SK-N-SH (cell line): ENCODE data around the gene CDH15.

Source experiments
- CTCF ChIP-seq: fragments of 200-600 bp; sonication (generic); IDR thresholded peaks from 2 replicates; pipeline ENCODE4 v1.6.1; 2017; ENCODE audit warnings: antibody characterized with exemption, mild to moderate bottlenecking, moderate library complexity
- EP300 ChIP-seq, 2 experiments: IDR thresholded peaks; 2 replicates each; pipeline versions ENCODE4 v1.4.0 to v1.6.1; 2012; ENCODE audit warnings: borderline replicate concordance in 1 of 2, low read depth in 1 of 2, low read length in 1 of 2
- EZH2phosphoT487 ChIP-seq: fragments of 200-600 bp; sonication (generic); IDR thresholded peaks from 2 replicates; pipeline ENCODE4 v1.6.1; 2017; ENCODE audit warnings: low read depth, mixed run types, mild to moderate bottlenecking, antibody characterized with exemption, moderate library complexity, borderline replicate concordance
- FOSL2 ChIP-seq: IDR thresholded peaks from 2 replicates; pipeline ENCODE4 v1.4.0; 2012; ENCODE audit warnings: low read depth, mild to moderate bottlenecking, moderate library complexity, borderline replicate concordance
- FOXM1 ChIP-seq: IDR thresholded peaks from 2 replicates; pipeline ENCODE4 v1.4.0; 2012; ENCODE audit warnings: low read depth, mild to moderate bottlenecking
- GABPA ChIP-seq: IDR thresholded peaks from 2 replicates; pipeline ENCODE4 v1.4.0; 2012; ENCODE audit warnings: low read depth, mild to moderate bottlenecking
- MEF2A ChIP-seq: IDR thresholded peaks from 2 replicates; pipeline ENCODE4 v1.4.0; 2012; ENCODE audit warnings: low read depth, borderline replicate concordance
- NFIC ChIP-seq: IDR thresholded peaks from 2 replicates; pipeline ENCODE4 v1.4.0; 2012; ENCODE audit warnings: borderline replicate concordance
- NRF1 ChIP-seq: IDR thresholded peaks from 2 replicates; pipeline ENCODE4 v1.6.1; 2012; ENCODE audit warnings: low read depth, mild to moderate bottlenecking, low read length
- RAD21 ChIP-seq: IDR thresholded peaks from 2 replicates; pipeline ENCODE4 v1.6.1; 2012; ENCODE audit warnings: mild to moderate bottlenecking, low read length
- TEAD4 ChIP-seq: IDR thresholded peaks from 2 replicates; pipeline ENCODE4 v1.4.0; 2012; ENCODE audit warnings: mild to moderate bottlenecking, borderline replicate concordance; ENCODE audit not compliant: insufficient read depth
- USF2 ChIP-seq: fragments of 150-350 bp; IDR thresholded peaks from 2 replicates; pipeline ENCODE4 v1.6.1; 2017; ENCODE audit warnings: antibody characterized with exemption, low read length, low read depth, borderline replicate concordance
- YY1 ChIP-seq: IDR thresholded peaks from 2 replicates; pipeline ENCODE4 v1.4.0; 2012; ENCODE audit warnings: low read depth, mild to moderate bottlenecking

DNA sequence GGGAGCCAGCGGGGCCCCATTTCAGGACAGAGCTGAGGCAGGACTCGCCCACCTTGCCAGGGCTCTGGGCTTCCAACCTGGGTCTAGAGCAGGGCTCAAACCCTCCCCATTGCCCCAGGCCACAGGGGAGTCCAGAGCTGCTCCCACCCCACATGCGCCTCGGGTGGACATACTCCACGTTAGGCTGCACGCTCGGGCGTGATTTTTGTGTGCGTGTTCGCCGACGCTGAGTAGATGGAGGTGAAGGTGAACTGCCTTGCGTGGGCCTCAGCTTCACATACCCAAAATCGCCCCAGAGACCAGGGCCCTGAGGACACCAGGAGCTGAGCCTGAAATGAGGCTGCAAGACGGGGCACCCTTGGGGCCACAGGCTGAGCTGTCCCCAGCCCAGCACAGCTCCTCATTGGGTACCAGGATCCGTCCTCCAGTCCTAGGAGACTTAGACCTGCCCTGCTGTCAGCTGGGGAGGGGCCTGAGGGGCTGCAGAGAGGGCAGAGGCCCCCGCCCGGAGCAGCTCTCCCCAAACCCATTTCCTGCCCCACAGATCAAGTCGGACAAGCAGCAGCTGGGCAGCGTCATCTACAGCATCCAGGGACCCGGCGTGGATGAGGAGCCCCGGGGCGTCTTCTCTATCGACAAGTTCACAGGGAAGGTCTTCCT is 8.2 kb downstream of the CDH15 start:
- no peak for TF ChIP-seq CTCF
- no peak for TF ChIP-seq GABPA
- TF ChIP-seq RAD21, result no peak
- no peak for TF ChIP-seq FOSL2
- TF ChIP-seq NFIC, result no peak
- no peak for TF ChIP-seq FOXM1
- TF ChIP-seq TEAD4, result no peak
- no peak for TF ChIP-seq USF2
- TF ChIP-seq MEF2A, result no peak
- no peak for TF ChIP-seq YY1
- TF ChIP-seq NRF1, result no peak
- TF ChIP-seq EZH2phosphoT487, result no peak
- TF ChIP-seq EP300 (IDR thresholded peaks at IDR 0.05; ENCODE audit: borderline replicate concordance in 1 of 2, low read depth in 1 of 2, low read length in 1 of 2), result no peak
